ENCODE data around the gene FAM24B.

GRCh38 chr10:122855745-122856144, 23.6 kb downstream of the FAM24B start:
- TF ChIP-seq CTCF (IDR thresholded peaks at IDR 0.05; ENCODE audit: low read depth, low read length): no peak
- TF ChIP-seq POLR2A (IDR thresholded peaks at IDR 0.05; ENCODE audit: extremely low read depth, insufficient read length): no peak
